Endothelial cell of umbilical vein (primary cell): Measurements from ENCODE around the gene CNTNAP1. TPM values are rescaled to one million over a fixed set of nuclear protein-coding genes. Genes with fewer than 3 reads are reported as not detected.

ENCODE experiments used
- BruUV-seq: library from RNA; stranded (reverse); fragments of 400-500 nt; replicated peaks from 2 replicates; lab custom pipeline; 2021; lab: Mats Ljungman, UMichigan
- CTCF ChIA-PET: fragments of 300-600, 350-600 bp; sonication (Branson Sonifier 250); formaldehyde crosslinking; loops from one replicate; lab custom pipeline; 2021; ENCODE audit warnings: antibody characterized with exemption, inconsistent platforms; lab: Charles Lee
- POLR2A ChIA-PET: fragments of 300-600, 350-600 bp; sonication (Branson Sonifier 250); formaldehyde crosslinking; loops from one replicate; lab custom pipeline; 2021; ENCODE audit warnings: antibody characterized with exemption, inconsistent platforms; lab: Charles Lee
- DNase-seq: peaks from one replicate; pipeline ENCODE4 v3.0.0-alpha.2; 2011; ENCODE audit warnings: low read depth, low spot score
- FAIRE-seq: peaks from 2 replicates; lab custom pipeline; 2011; peaks lifted over from hg19 to GRCh38; lab: Jason Lieb, UNC
- H2AFZ ChIP-seq: 2 replicates; pipeline ENCODE4 v1.6.0; 2012; ENCODE audit warnings: low read depth, low read length, control low read depth, inconsistent platforms
- H3K27ac ChIP-seq: 2 replicates; pipeline ENCODE4 v1.5.1; 2011; ENCODE audit warnings: low read depth, mild to moderate bottlenecking, control low read depth, low read length, moderate library complexity; ENCODE audit not compliant: insufficient read depth
- H3K27me3 ChIP-seq, 2 experiments: 2 replicates each; pipeline versions ENCODE4 v1.6.0 to v1.6.1; 2011; ENCODE audit warnings: low read length in 2 of 2, mixed read lengths in 1 of 2; ENCODE audit not compliant: control insufficient read depth in 2 of 2, insufficient read depth in 2 of 2
- H3K36me3 ChIP-seq, 2 experiments: 2 replicates in 1 of 2; 3 replicates in 1 of 2; pipeline ENCODE4 v1.5.1; 2011; ENCODE audit warnings: low read length in 2 of 2, mild to moderate bottlenecking in 1 of 2, moderate library complexity in 1 of 2; ENCODE audit not compliant: control insufficient read depth in 2 of 2, insufficient read depth in 2 of 2; ENCODE audit errors: extremely low read depth in 1 of 2
- H3K4me1 ChIP-seq: 3 replicates; pipeline ENCODE4 v1.5.1; 2011; ENCODE audit warnings: mild to moderate bottlenecking, low read length; ENCODE audit not compliant: control insufficient read depth, insufficient read depth; ENCODE audit errors: extremely low read depth
- H3K4me2 ChIP-seq: 2 replicates; pipeline ENCODE4 v1.6.1; 2011; ENCODE audit warnings: low read length, control low read depth, mixed read lengths; ENCODE audit not compliant: insufficient read depth
- H3K4me3 ChIP-seq, 3 experiments: fragments of 200-600 bp in 1 of 3; sonication (generic), shearing (Covaris generic) in 1 of 3; replicated peaks in 1 of 3; 2 replicates each; pipeline ENCODE4 v1.5.1; 2011 to 2016; ENCODE audit warnings: control low read depth in 3 of 3, low read length in 3 of 3, mild to moderate bottlenecking in 2 of 3, inconsistent platforms in 1 of 3, low read depth in 1 of 3, moderate library complexity in 1 of 3; ENCODE audit not compliant: insufficient read depth in 1 of 3
- H3K79me2 ChIP-seq: 2 replicates; pipeline ENCODE4 v1.6.0; 2012; ENCODE audit warnings: low read length, inconsistent platforms; ENCODE audit not compliant: control insufficient read depth, insufficient read depth
- H3K9ac ChIP-seq: replicated peaks from 2 replicates; pipeline ENCODE3; 2011; ENCODE audit warnings: low read length, control low read depth; ENCODE audit not compliant: insufficient read depth; ENCODE audit errors: extremely low read depth
- H3K9me1 ChIP-seq: replicated peaks from 3 replicates; pipeline ENCODE4 v1.6.0; 2011; ENCODE audit warnings: mild to moderate bottlenecking, low read length; ENCODE audit not compliant: control insufficient read depth, insufficient read depth; ENCODE audit errors: extremely low read depth
- H3K9me3 ChIP-seq: replicated peaks from 2 replicates; pipeline ENCODE4 v1.5.1; 2012; ENCODE audit warnings: low read length, inconsistent platforms; ENCODE audit not compliant: control insufficient read depth, insufficient read depth
- H4K20me1 ChIP-seq: replicated peaks from 2 replicates; pipeline ENCODE3; 2011; ENCODE audit warnings: mild to moderate bottlenecking, low read length; ENCODE audit not compliant: control insufficient read depth, insufficient read depth; ENCODE audit errors: extremely low read depth
- CTCF ChIP-seq, 2 donors: IDR thresholded peaks; 1 replicate in 1 of 2; 2 replicates in 1 of 2; pipeline ENCODE4 v1.5.1; 2011; ENCODE audit warnings: low read length in 2 of 2, mild to moderate bottlenecking in 2 of 2, moderate library complexity in 2 of 2, control low read depth in 1 of 2, inconsistent platforms in 1 of 2, low read depth in 1 of 2; ENCODE audit not compliant: insufficient read depth in 1 of 2; ENCODE audit errors: extremely low read depth in 1 of 2
- EZH2 ChIP-seq: IDR thresholded peaks from 2 replicates; pipeline ENCODE4 v1.6.1; 2012; ENCODE audit warnings: borderline replicate concordance, low read depth, mild to moderate bottlenecking, moderate library complexity, low read length, inconsistent platforms; ENCODE audit not compliant: severe bottlenecking
- FOS ChIP-seq: IDR thresholded peaks from 2 replicates; pipeline ENCODE4 v1.6.1; 2011; ENCODE audit warnings: mild to moderate bottlenecking, low read length, moderate library complexity, borderline replicate concordance; ENCODE audit not compliant: insufficient read depth
- GATA2 ChIP-seq: IDR thresholded peaks from 2 replicates; pipeline ENCODE4 v1.7.0; 2011; ENCODE audit warnings: low read depth, mild to moderate bottlenecking, moderate library complexity, mixed read lengths, low read length; ENCODE audit not compliant: insufficient read length, insufficient read depth
- JUN ChIP-seq: IDR thresholded peaks from 2 replicates; pipeline ENCODE4 v1.6.1; 2011; ENCODE audit warnings: borderline replicate concordance, low read depth; ENCODE audit not compliant: insufficient read length, insufficient read depth
- MAX ChIP-seq: IDR thresholded peaks from 2 replicates; pipeline ENCODE4 v1.6.1; 2011; ENCODE audit not compliant: insufficient read depth, insufficient read length
- MYC ChIP-seq: IDR thresholded peaks from one replicate; pipeline ENCODE4 v1.6.1; 2011; ENCODE audit warnings: mild to moderate bottlenecking, low read depth, low read length
- POLR2A ChIP-seq: IDR thresholded peaks from 2 replicates; pipeline ENCODE4 v1.6.1; 2012; ENCODE audit warnings: low read depth, mild to moderate bottlenecking, control low read depth, low read length
- POLR2AphosphoS5 ChIP-seq: IDR thresholded peaks from 2 replicates; pipeline ENCODE4 v1.6.1; 2012; ENCODE audit warnings: low read depth, mild to moderate bottlenecking, control low read depth, low read length, moderate library complexity; ENCODE audit not compliant: insufficient read depth
- dilution Hi-C: fragments of 300-500 bp; cut with MboI; formaldehyde crosslinking; loops from one replicate; pipeline ENCODE4 v1.15.0; 2019; ENCODE audit warnings: low sequenced_read_pairs; ENCODE audit not compliant: extremely low pct_ligation_motif_present
- intact Hi-C: fragments of 100-400 bp; cut with micrococcal nuclease; formaldehyde crosslinking; loops from one replicate; pipeline ENCODE4 v1.10.0; 2022
- polyA plus RNA-seq, 4 experiments: library from polyadenylated mRNA; depleted of rRNA in 3 of 4; stranded (reverse) in 3 of 4; unstranded in 1 of 4; fragments of >200 nt; gene quantifications; 2 replicates each; pipeline versions ENCODE4 v1.2.1 to v1.2.3, GENCODE V29; 2011 to 2012; ENCODE audit warnings: missing spikeins in 1 of 4
- total RNA-seq: library from RNA; stranded (reverse); gene quantifications from 2 replicates; pipeline ENCODE4 v1.2.3, GENCODE V29; 2021

CNTNAP1 gene
- total and polyA plus RNA-seq, 2 donors (not counting 3 experiments of a cell fraction or from before 2014, with no cell fraction given): 26.3 to 44.8 TPM

- H3K9ac ChIP-seq: no peak overlapping the region
- BruUV-seq: no TSS peak
- H4K20me1 ChIP-seq: no peaks in the 10 kb centered on the region
- FAIRE-seq (no peak), DNase-seq (no peak)
- no peak for TF ChIP-seq MYC
- TF ChIP-seq EZH2: no peak
- H3K27ac ChIP-seq: no peak overlapping the region
- H3K79me2 ChIP-seq: no peaks in the 10 kb centered on the region
- no peaks in the 10 kb centered on the region for H3K9me3 ChIP-seq
- dilution Hi-C loops (no loop called here), intact Hi-C loops (loop anchor here (5.0 kb wide), 1 partner anchor 51 kb away; the partner anchor contains the start of genes RETREG3 and TUBG1)
- H2AFZ ChIP-seq: no peak overlapping the region
- CTCF ChIA-PET: interaction anchor here (0.8 to 2.0 kb wide), 3 partner anchors 21 to 80 kb away, joined by 3 to 7 read pairs (median 4); no protein-coding TSS in a partner anchor
- no peak overlapping the region for H3K4me2 ChIP-seq
- POLR2A ChIA-PET: no interaction called here
- no peaks in the 10 kb centered on the region for H3K27me3 ChIP-seq
- H3K4me3 ChIP-seq: no peak overlapping the region
- peaks cover 21% of the 10 kb centered on the region for H3K4me1 ChIP-seq
- H3K36me3 ChIP-seq: no peaks in the 10 kb centered on the region
- no peaks in the 10 kb centered on the region for H3K9me1 ChIP-seq
These were observed 24.3 kb upstream of the CNTNAP1 start for GRCh38 chr17:42657824-42658588.

DNA sequence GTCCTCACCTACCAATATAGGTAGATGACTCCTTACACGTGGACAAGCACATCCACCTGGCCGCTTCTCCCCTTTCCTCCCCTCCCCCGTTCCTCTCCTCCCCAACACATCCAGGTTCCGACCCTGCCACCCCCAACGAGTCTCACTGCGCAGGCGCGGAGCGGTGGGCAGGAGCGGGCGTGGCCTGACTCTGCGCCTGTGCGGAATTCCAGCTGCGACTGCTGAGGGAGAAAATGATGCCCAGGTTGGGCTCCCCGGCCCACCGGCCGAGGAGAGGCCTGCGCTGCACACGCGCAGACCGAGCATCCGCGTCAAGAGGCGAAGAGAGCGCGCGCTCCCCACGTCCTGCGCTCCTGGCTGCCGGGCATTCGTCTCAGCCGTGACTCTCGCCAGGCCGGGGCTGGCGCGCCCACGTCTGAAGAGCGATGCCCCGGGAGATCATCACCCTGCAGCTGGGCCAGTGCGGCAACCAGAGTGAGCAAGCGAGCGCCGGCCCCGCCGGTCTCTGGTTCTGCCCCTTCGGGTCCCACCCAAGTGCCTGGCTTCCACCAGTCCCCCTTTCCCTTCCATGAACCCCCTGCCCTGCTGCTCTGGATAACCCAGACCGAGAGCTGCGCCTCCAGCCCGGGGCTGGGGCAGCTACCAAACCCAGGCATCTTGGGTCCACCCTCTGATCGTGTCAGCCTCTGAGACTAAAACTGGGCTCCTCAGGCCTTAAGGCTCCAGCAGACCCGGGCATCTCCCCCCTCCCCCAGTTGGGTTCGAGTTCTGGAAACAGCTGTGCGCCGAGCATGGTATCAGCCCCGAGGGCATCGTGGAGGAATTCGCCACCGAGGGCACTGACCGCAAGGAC lies 23.0 kb upstream of the CNTNAP1 start, which contains the start of gene TUBG2:
Gene TUBG2 (plus strand): TSS at position 206 of the 853 bp plus-strand sequence. CDS start 220 bp downstream, at position 426.
- H3K9me1 ChIP-seq: no peaks in the 10 kb centered on the region
- H3K27me3 ChIP-seq: no peaks in the 10 kb centered on the region
- H2AFZ ChIP-seq: peak within 1 kb of the TSS; percentile 89
- intact Hi-C loops (loop anchor here (5.0 kb wide), 1 partner anchor 52 kb away; the partner anchor contains the start of genes RETREG3 and TUBG1), dilution Hi-C loops (no loop called here)
- H3K79me2 ChIP-seq: no peaks in the 10 kb centered on the region
- H3K9me3 ChIP-seq: no peaks in the 10 kb centered on the region
- H4K20me1 ChIP-seq: no peaks in the 10 kb centered on the region
- no peaks in the 10 kb centered on the region for H3K36me3 ChIP-seq
- FAIRE-seq (peak; percentile 85), DNase-seq (peak; percentile 92)
- peaks cover 17% of the 10 kb centered on the region for H3K4me1 ChIP-seq
- ChIA-PET CTCF (interaction anchor here (0.8 to 2.4 kb wide), 9 partner anchors 8 to 81 kb away, joined by 3 to 14 read pairs (median 4); partner anchors contain the start of genes CCR10 and PLEKHH3), POLR2A (no interaction called here)
- peak within 1 kb of the TSS; percentile 28 for H3K9ac ChIP-seq
- H3K4me2 ChIP-seq: peak within 1 kb of the TSS; percentile 69
- no peak within 1 kb of the TSS for H3K27ac ChIP-seq
- peak within 1 kb of the TSS; percentile 2 to 51 (median 40) for H3K4me3 ChIP-seq
- TF ChIP-seq POLR2AphosphoS5: peak; percentile 56
- TF ChIP-seq MAX: no peak
- TF ChIP-seq JUN: no peak
- TF ChIP-seq EZH2: no peak
- TF ChIP-seq FOS: no peak
- TF ChIP-seq CTCF (IDR thresholded peaks at IDR 0.05; ENCODE audit: extremely low read depth in 1 of 2, insufficient read depth in 1 of 2, low read depth in 1 of 2, low read length in 2 of 2): no peak
- TF ChIP-seq GATA2: no peak
- no peak for TF ChIP-seq MYC
- TF ChIP-seq POLR2A: peak; percentile 86
- BruUV-seq: no TSS peak
